Stimulated activated CD4-positive, alpha-beta T cell treated with anti-CD3 and anti-CD28 coated beads, Interleukin-12 subunit alpha, Interleukin-12 subunit beta, amount 100 ng/mL, for 4 hours (primary cell): Measurements from ENCODE around the gene ATP8A2.

Experiments used
- DNase-seq: peaks from one replicate; pipeline ENCODE4 v3.0.0-alpha.2; 2020

Gene ATP8A2

DNA sequence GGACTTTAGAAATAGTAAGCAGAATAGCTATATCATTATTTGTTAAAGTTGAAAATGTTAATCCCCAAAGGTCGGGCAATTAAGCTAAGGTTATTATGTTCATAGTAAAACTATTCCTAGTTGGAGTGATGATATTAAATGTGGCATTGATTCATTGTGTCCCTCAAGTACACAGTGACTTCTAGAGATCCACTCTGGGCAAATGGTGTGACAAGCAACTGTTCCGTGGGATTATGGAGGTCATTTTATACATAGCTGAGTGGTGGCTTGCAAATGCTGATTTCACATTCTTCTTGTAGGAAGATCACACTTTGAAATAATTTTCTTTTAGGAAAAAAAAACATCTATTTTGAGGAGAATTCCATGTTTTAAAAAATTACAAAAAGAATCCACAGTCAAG is 317.8 kb downstream of the ATP8A2 start:
- DNase-seq: no peak

DNA sequence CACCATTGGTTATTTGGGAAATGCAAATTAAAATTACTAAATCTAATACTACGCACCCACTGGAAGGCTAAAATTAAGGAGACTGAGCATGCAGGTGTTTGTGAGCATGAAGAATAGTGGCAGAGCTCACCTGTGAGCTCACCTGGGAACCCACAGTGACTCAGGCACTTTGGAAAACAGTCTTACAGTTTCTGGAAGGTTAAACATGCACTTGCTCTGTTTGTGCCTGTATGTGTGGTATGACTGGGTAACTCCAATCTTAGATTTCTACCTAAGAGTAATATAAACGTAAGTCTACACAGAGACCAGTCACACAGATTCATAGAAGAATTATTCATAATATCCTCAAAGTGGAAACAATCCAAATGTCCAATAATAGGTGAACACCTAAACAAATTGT is 318.8 kb downstream of the ATP8A2 start:
- no peak for DNase-seq

DNA sequence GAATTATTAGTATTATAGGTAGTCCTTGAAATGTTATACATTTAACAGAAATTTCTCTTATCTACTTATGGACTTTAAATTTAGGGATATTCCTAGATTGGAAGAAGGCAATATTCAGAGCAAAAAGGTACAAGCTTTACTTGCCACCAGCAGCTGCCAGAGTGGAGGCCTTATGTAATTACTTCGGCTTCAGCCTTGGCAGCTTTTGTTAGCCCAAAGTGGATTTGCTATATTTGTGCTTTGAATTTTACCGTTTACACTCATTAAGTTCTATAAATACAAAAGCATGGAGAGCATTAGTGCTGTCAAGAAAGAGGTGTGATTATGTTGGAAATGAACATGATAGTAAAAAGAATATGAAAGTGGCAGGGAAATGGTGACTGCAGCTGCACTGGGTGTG is 319.9 kb downstream of the ATP8A2 start:
- DNase-seq: no peak

DNA sequence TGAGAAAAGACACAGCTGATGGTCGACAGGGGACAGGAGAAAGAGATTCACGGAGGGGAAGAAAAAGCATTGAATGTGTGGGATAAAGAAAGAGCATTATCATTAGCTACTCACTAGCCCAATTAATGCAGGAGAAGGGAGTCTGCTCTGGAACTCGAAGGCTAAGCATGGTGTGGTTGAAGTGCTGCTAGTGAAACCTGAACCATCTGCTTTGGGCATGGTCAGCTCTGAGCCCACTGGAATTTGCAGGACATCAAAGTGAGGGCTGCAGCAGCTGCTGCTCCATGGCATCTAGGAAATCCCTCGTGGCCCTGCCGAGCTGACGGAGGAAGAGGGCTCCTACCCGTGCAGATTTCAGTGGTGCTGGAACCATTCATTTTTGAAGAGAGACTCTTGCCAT is 320.3 kb downstream of the ATP8A2 start:
- DNase-seq: no peak

DNA sequence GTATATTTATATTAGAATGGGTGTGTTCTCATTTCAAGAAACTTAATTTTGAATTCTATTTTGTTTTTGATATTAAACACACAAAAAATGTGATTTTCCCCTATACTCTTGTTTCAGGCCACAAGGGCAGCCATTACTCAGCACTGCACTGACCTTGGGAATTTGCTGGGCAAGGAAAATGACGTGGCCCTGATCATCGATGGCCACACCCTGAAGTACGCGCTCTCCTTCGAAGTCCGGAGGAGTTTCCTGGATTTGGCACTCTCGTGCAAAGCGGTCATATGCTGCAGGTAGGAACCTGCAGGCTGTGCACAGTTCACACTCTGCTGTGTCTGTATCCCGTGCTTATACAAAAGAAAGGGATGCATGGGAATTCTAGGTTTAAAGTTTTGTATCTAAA is 327.3 kb downstream of the ATP8A2 start:
- no peak for DNase-seq

DNA sequence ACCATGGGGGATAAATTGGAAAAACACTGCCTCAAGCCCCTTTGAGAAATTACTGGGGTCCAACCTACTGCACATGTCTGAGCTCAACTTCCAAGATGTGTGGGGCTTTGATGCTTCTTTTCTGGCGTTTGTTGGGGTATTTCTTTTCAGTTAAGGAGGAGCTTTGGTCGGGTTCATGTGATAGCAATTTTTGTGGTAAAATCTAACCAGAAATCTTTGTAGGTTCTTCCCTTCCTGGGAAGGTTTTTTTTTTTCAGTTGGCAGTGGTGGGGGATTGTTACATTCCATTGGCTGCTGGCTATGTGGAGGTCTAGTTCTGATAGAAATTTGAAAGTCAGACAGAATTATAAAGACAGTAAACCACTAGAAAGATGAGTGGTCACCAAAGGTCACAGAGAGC is 327.8 kb downstream of the ATP8A2 start:
- DNase-seq: no peak

DNA sequence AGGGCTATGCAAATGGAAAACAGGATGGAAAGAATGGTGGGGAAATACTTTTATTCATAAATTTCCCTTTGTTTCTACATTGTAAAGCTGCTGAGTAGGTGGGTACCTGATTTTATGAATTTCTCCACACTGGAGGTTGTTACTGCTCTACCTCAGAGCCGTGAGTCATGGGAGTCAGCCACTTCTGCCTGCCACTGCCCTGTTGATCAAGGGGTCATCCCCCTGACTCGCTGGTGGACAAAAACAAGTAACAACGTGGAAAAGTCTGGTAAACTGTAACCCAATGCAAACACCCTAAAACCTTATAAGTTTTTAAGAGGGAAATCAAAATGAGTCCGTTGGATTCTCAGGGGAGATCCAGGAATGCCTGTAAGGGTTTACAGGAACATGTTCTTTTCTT is 329.5 kb downstream of the ATP8A2 start:
- no peak for DNase-seq

DNA sequence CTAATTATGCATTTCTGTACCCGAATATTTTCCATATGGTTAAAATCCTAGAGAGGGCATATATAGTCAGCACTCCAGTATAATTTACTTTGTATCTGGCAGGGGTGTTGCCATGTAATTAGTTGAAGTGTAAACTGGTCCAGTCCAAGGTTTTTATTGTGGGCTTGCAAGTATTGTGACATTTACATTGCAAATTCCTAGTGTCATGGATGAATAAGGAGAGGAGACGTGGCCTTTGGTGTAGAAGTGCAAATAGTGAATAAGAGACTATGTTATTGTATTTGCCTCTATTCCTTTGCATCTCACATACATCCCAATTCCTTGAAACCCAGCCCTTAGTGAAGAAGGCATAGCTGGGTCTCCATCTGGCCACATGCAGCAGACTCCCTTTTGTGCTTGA is 330.6 kb downstream of the ATP8A2 start:
- DNase-seq: no peak

DNA sequence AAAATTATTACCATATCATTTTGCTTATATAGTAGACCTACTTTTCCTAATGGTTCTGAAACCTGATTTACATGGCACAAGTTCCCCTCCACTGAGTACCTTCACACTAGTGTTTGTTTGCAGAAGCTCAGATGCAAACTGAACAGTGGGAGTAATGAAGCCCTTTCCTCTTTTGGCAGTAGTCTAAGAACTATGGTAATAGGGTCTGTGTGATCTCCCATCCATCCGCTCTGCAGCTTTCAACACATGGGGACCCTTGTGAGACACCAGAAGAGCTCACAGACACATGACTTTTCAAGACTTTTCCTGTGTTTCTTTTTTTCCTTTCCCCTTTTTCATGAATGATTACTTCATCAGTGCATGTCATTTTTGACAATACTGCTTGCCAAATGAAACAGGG is 336.0 kb downstream of the ATP8A2 start:
- no peak for DNase-seq

DNA sequence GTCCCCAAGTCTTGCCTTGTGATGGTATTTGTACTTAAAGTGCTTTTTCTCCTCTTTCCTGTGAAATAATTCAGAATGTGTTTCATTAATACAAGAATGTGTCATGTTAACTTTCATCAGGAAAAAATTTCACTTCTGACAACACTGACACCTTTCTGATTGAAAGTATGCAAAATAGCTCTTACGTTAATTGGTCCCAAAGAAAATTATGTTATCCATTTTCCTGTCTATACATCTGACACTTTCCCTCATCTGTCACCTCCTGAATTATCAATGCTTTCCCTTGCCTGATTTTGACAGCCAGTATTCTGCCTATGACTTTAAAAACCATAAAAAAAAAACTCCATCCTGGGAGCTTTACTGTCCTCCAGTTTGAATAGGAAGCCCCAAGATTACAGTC is 336.5 kb downstream of the ATP8A2 start:
- DNase-seq: no peak

DNA sequence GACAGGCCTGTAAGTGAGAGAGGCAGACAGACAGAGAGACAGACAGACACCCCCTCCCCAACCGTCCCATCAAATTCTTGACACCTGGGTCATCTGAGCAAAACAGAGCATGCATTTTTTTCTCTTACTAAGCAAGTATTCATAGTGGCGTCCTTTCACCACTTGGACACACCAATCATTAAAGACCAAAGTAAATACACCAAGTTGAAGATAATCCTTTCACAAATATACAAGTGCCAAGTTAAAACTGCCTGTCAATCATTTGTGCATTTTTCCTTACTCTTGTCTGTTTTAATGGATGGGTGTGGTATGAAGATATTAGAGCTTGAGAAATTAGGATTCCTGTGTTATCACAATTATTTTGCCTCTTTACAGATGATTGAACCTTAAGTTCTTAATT is 337.3 kb downstream of the ATP8A2 start:
- DNase-seq: no peak

DNA sequence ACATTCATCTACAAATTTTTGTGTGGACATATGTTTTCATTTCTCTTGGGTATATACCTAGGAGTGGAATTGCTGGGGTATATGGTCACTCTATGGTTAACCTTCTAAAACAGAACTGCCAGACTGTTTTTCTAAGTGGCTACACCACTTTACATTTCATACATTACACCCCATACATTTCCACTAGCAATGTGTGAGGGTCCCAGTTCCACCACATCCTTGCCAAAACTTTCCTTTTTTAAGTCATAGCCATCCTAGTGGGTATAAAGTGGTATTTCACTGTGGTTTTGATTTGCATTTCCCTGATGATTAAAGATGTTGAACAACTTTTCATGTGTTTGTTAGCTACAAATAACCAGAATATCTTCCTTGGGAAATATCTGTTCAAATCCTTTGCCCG is 344.0 kb downstream of the ATP8A2 start:
- DNase-seq: no peak

DNA sequence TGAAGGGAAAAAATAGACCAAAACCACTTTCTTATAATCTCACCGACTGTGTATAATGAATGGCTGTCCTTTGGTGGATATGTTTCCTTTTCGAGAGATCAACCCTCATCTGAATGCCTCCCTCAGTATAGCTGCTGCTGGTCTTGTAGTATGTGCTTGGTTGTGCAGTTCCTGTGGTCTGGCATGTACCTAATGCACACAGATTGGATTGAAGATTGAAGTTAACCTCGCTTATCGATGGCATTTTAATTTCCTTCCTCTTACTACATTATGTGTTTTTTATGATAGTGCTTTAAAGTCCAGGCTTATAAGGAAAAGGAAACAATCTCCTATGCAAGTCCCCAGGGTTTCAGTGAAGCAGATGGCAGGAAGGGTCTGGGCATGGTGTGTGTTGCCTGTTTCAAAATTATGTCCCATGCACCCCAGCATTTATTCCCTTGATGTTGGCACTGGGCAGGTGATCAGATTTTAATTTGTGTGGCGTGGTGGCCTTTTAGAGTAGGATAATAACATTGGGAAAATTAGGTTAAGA is 346.0 kb downstream of the ATP8A2 start:
- no peak for DNase-seq

DNA sequence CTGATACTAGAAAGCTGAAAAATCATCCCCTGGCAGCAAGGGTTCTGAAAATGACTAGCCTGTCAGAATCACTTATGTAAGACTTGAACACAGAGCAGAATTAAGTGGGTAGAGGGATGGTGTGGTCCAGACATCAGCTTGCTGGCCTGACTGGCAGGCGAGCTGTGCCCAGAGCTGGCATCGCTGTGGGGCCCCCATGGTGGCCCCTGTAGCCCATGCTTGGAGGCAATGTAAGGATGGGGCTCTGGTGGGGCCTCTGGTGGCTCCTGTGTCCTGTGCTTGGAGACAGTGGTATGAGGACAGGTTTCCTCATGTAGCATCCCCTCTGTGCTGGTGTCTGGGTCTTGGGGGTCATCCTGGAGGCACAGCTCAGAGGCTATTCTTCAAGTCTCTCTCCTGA is 347.9 kb downstream of the ATP8A2 start:
- DNase-seq: no peak

DNA sequence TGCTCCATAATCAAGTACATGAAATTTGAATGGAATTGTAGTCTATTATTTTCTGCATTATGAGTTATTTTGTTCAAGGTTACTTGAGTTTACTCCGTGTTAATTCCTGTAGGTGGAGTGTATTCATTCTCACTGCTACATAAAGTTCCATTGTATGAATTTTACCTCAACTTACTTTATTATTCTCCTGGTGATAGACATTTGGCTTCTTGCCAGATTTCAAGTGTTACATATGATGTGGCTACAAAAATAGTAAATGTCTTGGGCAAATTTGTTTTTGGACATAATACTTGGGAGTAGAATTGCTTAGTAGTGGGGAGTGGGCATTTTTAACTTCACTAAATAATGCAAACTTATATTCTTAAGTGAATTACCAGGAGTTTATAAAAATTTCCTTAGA is 351.1 kb downstream of the ATP8A2 start:
- DNase-seq: no peak

DNA sequence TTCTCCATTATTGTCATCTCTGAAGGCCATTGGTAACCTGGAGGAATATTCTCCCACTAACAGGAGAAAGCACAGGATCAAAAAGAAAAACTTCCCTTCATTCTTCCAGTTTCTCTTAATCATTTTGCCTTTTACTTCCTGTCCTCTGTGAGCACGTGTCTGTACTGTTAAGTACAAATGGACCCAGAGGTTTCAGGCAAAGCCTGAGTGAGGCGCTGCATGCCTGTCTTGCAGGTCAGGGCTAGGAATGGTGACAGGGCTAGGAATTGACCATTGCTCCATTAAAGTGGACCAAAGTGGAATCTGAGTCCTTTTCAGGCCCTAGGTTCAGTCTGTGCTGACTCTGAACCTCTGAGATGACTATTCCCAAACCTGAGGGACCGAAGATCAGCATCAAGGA is 353.3 kb downstream of the ATP8A2 start:
- DNase-seq: no peak

DNA sequence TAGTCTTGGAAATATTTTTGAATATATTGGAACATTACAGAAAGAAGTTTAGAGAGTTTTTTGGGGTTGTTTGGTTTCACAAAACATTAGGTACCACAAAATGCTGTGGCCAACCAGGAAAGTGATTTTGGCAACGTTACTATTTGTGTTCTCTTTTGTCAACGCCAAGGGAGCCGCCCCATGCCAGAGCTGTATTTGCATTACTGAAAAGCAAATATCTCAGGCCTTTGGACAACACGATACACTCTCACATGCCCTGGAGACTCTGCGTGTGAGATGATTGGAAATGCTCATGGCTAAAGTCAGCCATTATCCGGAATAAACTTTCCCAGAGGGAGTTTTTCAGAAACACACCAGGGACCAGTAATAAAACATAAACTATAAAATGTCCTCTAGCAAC is 355.5 kb downstream of the ATP8A2 start:
- DNase-seq: no peak

DNA sequence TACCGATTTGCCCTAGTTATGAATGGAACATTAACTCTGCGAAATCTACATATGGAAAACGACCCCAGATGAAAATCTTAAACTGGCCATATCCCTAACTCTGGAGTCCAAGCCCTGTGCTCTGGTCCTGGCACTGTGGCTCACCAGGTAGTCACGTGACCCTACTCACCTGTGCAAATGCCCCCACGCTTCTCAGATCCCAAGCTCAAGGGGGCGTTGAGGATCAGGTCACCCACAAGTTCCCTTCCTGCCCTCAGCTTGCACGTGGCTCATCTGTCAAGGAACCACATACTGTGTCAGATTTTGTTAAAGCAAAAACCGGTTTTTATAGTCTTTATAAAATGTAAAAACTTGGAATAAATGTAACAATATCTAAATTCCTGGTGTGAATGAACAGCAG is 356.0 kb downstream of the ATP8A2 start:
- no peak for DNase-seq

DNA sequence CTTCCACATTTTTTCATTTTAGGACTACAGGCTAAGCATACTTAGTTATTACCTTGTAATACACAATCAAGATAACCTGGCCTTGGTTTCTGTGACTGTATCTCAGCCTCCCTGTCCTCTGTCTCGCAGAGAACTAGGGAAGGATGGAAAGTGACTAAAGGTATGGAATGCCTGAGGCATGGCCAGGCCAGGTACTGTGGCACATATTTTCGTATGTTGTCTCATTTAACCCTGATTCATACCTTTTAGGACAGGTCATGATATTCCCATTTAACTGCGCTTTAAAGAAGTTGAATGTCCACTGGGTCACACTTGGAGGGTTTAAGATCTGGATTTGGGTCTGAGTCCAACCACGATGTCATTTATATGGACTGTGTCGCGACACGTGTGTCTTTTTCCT is 357.4 kb downstream of the ATP8A2 start:
- DNase-seq: no peak

DNA sequence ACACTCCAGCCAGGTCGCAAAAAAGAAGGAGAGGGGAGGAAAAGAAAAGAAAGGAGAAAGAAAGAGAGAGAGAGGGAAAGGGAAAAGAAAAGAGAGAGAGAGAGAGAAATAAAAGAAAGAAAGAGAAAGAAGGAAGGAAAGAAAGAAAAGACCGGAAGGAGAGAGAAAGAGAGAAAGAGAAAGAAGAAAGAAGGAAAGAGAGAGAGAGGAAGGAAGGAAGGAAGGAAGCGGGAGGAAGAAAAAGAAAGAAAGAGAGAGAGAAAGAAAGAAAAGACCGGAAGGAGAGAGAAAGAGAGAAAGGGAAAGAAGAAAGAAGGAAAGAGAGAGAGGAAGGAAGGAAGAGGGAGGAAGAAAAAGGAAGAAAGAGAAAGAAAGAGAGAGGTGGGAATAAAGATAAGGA is 359.3 kb downstream of the ATP8A2 start:
- DNase-seq: no peak

DNA sequence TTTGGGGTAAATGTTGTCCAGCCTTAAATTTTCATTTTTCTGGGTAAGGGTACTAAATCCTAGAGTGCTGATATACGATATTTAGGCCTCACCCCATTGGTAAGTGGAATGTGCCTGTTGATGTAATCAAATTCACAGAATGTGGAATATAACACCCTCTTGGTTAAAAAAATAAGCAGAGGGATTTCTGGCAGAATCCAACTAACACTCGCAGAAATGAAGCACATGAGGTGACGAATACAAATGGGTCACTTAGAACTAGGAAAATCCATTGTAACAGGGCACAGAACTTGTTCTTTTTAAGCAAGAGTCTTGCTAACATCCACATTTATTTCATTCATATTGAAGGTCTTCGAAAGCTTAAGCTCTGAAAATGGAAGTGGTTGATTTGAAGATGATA is 359.8 kb downstream of the ATP8A2 start:
- no peak for DNase-seq

DNA sequence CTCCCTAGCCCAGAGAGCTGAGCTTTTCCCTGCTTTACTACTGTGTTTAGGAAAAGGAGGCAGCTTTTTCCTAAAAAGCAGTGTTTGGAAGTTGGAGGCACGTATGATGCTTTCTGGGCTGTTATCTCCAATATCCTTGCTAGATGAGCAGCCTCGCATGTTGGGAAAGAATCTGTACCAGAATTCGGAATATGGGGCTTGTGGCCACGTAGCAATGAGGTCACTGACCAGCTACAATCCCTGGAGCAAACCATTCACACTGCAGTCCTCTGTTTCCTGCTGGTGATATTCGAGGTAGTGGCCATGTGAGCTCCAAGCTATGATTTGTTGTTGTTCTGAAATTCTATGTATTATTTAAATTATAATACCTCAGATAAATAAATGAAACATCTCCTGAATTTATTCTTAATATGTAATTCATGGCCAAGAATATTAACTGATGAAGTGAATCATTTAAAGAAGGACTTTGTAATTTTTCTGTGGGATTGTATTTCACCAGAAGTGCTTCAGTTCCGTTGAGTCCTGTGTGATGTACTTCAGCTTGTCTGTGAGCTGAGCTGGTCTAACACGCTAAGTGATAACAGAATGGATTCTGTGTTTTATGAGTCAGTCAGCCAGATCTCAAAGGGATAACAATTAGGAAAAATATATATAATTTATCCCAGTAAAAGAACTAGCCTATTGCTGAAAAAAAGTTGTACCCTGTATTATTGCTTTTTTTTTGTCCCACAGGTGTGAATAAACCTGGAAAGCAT is 360.5 kb downstream of the ATP8A2 start:
- DNase-seq: no peak

DNA sequence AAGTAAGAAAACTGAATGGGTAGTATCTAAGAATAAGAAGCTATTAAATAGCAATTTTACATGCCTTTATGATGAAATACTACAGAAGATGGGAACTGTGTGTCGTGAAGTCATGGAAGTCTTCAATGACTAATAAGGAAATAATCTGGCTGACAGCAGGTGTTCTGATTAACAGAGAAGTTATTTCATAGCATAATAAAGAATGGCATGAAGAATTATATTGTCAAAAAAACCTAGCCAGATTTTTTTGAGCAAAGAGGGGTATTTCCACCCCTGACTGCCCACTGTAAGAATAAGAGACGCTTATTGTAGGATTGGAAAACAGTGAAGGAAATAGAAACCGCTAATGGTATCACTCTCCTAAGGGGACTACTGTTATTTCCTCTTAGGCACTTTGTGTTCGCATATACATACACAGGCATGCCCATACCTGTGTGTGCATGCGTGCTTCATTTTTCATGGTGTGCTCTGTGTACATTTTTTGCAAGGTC is 361.3 kb downstream of the ATP8A2 start:
- DNase-seq: no peak

DNA sequence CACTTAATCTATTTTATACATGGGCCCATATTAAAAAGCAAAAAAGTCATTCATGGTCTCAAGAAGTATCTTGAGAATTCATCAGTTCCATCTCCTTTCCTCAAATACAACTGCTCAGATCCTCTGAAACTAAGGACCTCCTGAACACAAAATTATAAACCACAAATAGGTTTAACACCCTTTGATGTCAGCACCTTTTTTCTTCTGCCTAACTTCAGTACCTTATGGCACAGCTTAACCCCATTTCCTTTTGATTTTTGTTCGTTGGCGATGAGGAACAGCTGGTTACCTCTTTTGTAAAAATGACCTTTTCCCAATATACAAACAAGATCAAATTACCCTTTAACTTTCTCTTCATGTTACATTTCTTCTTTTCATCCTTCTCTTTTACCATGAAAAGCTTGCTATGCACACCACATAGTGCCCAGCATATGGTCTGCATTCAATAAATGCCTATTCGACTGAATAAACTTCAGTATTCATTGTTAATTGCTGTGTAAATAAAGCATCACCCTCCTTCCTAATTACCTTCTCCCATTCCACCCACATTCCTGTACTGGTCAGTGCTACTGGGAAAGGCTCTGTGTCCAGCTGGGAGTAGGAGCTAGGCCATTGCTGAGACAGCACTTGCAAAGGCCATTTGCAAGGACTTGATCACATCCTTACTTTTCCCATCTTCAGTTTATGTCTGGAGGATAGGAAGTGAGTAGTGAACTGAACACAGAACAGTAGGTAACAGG is 362.1 kb downstream of the ATP8A2 start:
- no peak for DNase-seq
